Right kidney (tissue), 1 donor: Measurements from ENCODE around the gene LPIN1.

Source experiments
- DNase-seq: peaks from one replicate; pipeline ENCODE4 v3.0.0-alpha.2; 2016

LPIN1 gene

GRCh38 chr2:11784747-11785610 lies 38.5 kb downstream of the LPIN1 start:
- DNase-seq: peak; percentile 80

- DNase-seq: no peak
Measured at GRCh38 chr2:11785611-11785940, 39.1 kb downstream of the LPIN1 start.

DNA sequence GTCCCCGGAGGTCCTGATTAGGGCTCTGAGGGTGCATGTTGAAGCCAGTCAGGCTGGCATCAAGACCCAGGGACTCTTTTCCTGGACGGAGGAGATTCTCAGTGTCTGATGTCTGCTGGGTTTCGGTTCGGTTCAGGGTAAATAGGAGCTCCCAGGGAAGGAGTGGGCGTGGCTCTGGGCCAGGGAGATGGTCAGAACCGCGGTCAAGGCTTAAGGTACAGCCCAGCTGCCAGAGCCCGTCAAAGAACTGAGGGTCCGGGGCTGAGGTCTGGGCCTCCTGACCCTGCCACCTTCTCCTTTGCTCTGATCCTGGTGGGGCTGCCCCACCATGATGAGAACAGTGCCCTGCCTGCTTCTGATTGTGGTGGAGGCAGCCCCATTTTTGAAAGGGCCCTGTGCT lies 39.8 kb downstream of the LPIN1 start:
- DNase-seq: no peak

DNA sequence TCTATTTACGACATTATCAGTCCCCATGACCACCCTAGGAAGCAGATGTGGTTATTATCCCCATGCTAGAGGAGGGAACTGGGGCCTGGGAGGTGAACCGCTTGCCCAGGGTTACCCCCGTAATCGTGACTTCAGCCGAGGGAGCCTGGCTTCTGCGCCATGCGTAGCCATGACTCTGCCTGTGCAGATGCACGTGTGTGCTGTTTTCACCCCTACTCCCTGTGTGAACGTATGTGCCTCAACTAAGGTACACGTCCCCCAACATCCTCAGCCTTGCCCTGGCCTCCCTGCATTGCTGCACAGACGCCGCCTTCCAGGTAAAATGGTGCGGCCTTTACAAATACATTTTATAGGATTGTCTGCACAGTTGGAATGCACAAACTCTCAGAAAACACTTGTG lies 40.2 kb downstream of the LPIN1 start:
- no peak for DNase-seq

DNA sequence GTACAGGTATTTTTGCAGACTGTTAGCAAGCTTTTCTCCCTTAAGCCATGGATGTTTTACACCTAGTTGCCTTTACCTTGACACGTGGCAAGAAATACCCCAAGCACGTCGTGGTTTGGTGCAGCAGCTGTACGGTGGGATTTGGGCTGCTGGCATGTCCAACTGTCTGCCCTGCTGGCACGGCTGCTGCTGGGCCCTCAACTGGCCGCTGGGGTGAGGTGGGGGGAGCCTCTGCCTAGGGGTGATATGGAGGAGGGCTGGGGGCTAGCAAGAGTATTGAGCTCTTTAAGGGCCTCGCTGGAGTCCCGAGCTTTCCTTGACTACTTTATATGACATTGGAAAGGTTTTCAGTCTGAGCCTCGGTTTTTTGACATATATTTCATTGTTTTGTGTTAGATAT lies 41.6 kb downstream of the LPIN1 start:
- DNase-seq: no peak

DNA sequence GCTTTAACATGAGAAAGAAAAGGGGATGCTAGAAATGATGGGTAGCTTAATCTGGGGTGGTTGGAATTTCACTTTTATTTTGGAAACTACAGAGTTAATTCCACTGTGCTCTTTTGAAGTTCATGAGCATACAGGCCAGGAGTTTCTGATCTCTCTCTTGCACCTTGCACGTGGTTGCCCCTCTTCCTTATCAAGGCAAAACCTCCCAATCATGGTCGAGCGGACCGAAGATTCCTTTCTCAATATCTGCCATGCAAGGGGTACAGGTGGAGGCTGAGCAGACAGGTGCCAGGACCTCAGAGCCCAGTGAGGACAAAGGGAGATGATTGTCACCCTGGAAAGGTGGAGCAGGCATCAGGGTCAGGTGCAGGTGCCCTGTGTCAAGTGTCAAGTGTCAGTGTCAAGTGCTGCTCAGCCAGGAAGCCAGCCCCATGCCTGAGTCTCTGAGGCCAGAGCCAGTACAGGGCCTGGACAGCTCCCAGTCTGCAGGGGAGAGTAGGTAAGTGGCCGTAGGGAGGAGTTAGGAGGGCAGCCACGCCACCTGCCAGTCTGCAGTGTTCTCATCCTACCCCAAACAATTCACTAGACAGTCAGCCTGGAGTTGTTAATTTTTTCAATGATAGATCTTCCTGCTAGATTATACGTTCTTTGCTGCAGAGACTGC lies 42.2 kb downstream of the LPIN1 start:
- no peak for DNase-seq

GRCh38 chr2:11789243-11789642 lies 42.8 kb downstream of the LPIN1 start:
- DNase-seq: no peak

GRCh38 chr2:11790228-11790627 lies 43.8 kb downstream of the LPIN1 start:
- no peak for DNase-seq

GRCh38 chr2:11795590-11795989 lies 49.2 kb downstream of the LPIN1 start:
- DNase-seq: no peak

DNA sequence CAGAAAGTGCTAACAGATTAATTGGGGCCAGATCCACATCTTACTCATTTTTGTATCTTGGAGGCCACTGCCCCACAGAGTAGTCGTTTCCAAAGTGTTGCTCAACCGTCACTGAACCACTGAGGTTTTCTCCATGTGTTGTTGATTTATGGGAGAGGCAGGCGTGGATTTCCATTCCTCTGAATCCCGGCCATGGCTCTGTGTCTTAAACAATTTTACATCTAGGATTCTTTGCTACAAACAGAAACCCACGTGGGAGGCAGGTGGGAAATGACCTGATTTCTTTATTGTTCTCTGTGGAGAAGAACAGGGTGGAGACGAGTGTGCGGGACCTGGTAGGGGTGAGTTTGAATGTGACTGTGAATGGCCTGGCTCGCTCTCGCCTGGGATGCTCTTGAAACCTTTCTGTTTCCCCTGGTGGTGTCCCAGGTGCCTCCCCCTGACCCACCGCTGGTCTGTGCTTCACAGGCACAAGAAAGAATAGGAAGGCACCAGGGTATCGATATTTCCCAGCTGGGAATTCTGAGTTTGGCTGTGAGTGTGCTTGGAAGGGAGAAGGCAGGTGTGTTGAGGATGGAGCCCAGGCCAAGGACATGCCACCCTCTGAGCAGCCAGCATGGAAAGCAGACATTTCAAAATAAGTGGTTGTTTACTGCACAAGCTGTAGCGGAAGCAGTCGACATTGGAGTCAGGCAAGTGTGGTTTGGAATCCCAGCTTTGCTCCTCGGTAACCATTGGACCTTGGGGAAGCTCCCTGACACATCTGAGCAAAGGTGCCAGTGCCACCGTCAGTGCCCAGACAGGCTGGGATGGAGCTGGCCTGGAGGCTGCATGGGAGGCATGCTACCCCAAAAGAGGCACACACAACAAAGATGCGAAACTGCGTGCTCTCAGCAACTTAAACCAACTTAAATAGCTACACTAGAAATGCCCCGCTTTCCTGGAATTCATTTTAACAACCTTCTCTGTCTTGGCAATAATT lies 50.0 kb downstream of the LPIN1 start:
- DNase-seq: no peak

GRCh38 chr2:11797846-11798245 lies 51.4 kb downstream of the LPIN1 start:
- no peak for DNase-seq

- no peak for DNase-seq
Measured at GRCh38 chr2:11798701-11799435, 52.4 kb downstream of the LPIN1 start.

- no peak for DNase-seq
Measured at GRCh38 chr2:11799826-11800225, 53.4 kb downstream of the LPIN1 start.

- DNase-seq: no peak
Measured at GRCh38 chr2:11802782-11803191, 56.4 kb downstream of the LPIN1 start.

DNA sequence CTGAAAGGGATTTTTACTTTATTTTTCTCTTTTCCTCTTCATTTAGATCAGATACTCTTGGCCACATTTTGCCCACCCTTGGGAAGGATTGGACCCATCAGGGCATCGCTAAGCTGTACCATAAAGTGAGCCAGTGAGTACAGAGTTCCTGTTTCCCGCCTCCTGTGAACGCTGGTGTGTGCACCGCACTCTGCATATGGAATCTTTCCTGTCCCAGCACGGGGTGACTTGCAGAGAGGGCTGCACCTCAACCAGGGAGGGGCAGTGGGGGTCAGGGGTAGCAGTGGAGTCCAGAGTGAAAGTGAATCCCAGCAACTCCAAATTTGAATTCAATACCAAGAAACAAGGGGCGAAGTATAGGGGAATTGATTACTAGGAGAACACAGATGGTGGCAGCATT lies 58.6 kb downstream of the LPIN1 start:
- no peak for DNase-seq

DNA sequence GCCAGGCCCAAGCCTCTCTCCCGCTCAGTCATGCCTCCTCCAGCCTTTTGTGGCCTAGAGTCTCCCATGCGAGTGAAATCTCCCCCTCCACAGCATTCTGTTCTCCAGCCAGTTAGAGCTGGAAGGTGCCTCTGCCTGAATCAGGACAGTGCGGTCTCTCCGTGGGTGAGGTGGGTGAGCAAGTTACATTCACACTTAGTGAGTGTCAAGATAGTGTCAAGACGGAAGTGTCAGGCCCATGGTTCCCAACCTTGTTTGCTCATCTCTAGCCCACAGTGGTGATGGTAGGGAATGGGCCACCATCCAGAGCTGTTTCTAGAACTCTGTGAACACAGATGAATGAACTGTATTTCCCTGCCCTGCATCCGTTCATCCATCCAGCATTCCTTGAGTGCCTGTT lies 59.5 kb downstream of the LPIN1 start:
- no peak for DNase-seq

DNA sequence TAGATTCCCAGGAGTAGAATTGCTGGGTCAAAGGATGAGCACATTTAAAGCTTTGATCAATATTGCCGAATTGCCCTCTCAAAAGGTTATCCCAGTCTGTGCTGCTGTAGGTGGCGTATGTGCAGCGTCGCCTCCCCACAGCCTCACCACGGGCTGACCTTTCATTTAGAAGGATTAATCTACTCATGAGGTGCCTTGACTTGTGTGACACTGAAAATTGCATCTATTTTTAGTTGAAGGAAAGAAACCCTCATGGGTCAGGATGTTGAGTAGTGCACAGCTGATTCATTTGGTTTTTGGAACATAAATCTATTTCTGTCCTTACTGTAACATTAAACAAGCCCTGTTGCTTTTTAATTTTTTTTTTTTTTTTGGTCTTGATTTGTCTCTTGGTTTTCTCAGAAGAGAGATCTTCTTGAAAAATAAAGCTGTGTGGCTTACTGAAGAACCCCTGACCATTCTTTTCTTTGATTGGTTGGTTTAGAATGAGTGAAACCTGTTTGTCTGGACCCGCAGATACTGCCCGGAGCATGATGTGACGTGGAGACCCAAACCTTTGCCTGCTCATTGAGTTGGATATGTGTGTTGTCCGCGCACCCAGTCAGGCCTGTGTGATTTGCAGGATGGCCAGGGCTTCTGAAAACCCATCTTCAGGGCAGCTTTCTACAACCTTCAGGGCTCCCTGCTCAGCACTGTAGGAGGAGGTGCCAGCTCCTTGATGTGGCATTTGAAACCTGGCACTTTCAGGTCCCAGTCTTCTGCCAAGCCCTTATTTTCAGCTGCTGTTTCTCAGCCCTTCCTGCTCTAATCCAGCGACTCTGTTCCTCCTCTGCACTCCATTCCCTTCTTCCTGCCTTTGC lies 61.0 kb downstream of the LPIN1 start:
- DNase-seq: no peak

GRCh38 chr2:11808016-11808400 lies 61.6 kb downstream of the LPIN1 start:
- DNase-seq: no peak

- DNase-seq: no peak
Measured at GRCh38 chr2:11809586-11810236, 63.3 kb downstream of the LPIN1 start.

- DNase-seq: no peak
Measured at GRCh38 chr2:11810237-11810977, 64.0 kb downstream of the LPIN1 start.
